GM19239 (cell line): ENCODE results near the gene NECTIN3.

Experiments used
- DNase-seq: peaks from one replicate; pipeline ENCODE4 v3.0.0; 2011; ENCODE audit warnings: low spot score; ENCODE audit not compliant: insufficient read length
- FAIRE-seq: peaks from 2 replicates; lab custom pipeline; 2011; peaks lifted over from hg19 to GRCh38; lab: Jason Lieb, UNC

NECTIN3 gene

DNA sequence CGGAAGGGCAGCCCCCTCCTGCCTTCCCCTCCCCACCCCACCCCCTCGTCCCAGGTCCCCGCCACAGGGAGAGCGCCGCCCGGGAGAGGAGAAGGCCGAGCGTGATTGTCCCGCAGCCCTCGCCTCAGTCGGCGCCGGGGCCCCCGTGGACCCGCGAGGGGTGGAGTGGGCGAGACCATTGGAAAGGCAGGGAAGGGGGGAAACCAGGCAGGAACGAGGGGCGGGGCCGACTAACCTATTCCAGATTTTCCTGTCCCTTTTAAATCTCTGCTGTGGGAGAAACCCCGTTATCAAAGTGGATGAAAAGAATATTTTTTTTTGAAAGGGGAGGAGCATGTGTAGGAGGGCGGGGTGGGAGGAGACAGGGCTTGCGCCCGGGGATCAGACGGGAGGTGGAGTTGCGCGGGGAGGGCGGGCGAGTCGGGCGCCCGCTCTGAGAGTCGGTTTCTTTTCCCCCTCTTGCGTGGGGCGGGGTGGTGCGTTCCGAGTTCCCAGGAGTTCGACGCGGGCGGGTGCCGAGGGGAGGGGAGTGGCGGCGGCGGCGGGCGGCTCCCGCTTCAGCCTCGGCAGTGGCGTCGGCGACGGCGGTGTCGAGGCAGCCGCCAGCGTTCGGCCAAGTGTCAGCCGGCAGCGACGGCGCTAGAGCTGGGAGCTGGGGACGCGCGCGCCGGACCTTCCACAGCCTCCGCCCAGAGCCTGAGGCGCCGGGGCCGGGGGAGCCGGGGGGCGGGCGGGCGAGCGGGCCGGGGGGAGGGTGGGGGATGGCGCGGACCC, at the start of gene NECTIN3:
TSS of gene NECTIN3 (plus strand) at position 560 of the 774 bp plus-strand sequence. CDS start at position 762, 202 bp downstream.
- FAIRE-seq (no peak), DNase-seq (peak; percentile 30)

DNA sequence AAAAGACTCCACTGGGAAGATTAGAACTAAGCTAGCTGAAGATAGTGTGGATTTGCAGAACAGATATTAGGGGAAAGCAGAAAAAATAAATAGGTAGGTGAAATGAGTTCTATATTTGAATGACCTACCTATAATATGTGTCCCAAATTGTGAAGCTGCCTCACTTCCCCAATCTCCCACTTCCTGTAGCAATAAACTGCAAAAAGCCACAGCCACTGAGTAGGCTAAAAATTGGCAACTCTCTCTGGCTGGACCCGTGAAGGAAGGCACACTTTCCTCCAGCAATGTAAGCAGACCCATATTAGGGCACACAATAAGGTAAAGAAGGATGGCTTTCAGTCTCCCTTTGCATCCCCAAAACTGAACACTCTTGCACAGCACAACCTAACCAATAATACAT, 43.7 kb upstream of the NECTIN3 start:
- FAIRE-seq: no peak
- DNase-seq: no peak

- FAIRE-seq (no peak), DNase-seq (no peak)
These were observed 40.1 kb upstream of the NECTIN3 start for GRCh38 chr3:111031538-111031937.

DNA sequence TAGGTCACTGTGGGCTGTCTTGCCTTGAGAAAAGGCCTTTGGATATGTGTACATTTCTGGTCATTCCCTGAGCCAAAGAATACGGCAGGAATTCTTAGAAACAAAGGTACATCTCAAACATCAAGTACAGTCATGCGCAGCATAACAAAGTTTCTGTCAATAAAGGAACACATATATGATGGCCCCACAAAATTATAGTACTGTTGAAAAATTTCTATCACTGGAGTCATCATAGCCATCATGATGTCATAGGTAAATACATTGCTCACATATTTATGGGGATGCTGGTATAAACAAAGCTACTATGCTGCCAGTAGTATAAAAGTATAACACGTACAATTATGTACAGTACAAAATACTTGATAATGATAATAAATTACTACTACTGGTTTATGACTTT, 38.9 kb upstream of the NECTIN3 start:
- no peak for FAIRE-seq
- DNase-seq: no peak

- no peak for FAIRE-seq
- no peak for DNase-seq
These were observed 38.1 kb upstream of the NECTIN3 start for GRCh38 chr3:111033470-111034050.

GRCh38 chr3:111035316-111035715, 36.3 kb upstream of the NECTIN3 start:
- FAIRE-seq (no peak), DNase-seq (no peak)

GRCh38 chr3:111035902-111036301, 35.7 kb upstream of the NECTIN3 start:
- DNase-seq (no peak), FAIRE-seq (no peak)

GRCh38 chr3:111040959-111041358, 30.7 kb upstream of the NECTIN3 start:
- FAIRE-seq (no peak), DNase-seq (no peak)

DNA sequence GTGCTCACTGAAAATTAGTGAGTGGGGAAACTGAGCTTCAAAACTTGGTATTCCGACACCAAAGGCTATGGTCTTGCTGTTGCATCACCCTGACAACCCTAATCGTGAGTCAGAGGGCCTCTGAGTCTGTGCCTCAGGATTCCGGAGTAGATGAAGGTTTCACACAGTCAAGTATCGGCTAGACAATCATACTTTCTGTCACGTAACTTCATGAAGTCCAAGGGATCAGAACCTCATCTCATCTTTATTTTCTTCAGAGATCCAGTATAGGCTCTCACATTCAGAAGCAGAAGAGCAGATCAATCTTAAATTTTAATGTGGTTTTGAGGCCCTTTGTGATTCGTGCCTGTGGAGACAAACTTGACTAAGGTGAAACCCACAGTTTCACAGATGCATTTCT, 26.1 kb upstream of the NECTIN3 start:
- FAIRE-seq (no peak), DNase-seq (no peak)

- DNase-seq (no peak), FAIRE-seq (no peak)
These were observed 24.6 kb upstream of the NECTIN3 start for GRCh38 chr3:111047042-111047441.

DNA sequence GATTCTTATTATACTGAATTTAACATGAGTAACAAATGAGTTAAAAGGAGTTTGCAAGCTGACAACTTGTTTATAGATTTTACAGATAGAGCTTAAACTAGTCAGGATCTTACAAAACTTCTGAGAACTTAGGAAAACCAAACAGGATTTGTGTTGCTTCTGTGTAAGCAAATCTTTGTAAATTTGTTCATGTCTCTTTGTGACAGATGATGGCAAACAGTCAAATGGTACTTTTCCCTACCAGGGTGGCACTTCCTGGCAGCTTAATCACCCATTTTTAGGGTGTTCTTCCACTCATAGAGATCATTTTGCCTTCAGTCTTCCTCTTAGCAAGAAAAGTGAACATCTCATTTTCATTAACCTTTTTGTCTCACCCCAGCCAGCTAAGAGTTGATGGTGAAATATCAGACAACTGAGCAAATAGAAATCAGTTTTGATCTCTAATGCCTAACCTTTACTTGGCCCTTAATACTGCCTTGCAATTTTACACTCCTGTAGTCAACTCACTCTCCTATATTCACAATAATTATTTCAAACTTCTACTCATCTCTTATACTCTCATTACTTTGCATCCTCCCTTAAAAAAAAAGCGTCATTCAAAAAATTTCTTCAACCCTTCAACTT, 23.7 kb upstream of the NECTIN3 start:
- no peak for FAIRE-seq
- no peak for DNase-seq

DNA sequence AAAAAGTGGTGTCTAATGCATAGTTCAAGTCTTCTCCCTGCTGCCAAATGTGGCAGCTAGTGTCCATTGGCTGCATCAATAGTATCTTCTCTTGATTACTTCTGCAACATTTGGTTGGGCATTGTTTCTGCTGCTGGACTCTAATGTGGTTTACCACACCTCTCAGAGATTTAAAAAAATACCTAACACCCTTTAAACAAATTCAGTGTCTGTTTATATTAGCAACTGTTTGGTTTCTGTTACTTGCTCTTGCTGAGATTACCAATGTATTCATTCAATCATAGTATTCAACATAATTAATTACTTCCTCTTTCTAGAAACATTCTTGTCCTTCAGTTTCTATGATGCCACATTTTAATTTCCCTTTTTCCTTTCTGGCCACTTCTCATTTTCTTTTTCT, 20.3 kb upstream of the NECTIN3 start:
- no peak for FAIRE-seq
- no peak for DNase-seq

DNA sequence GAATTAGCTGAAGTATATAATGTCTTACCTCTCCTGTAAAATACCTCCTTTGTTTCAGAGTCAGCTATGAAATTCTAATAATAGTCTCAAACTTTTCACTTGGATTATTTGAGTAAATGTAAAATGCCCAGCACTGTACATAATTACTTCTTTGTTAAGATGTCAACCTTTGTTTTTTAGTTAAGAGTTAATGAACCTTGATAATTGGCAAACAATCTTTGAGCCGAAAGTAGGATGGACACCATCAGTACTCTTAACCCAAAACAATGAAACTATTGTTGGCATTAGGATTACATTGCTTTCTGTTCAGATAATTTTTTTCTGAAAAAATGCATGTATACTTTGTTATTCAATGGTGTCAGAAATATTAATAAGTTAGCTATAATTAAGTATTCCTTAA, 3.0 kb upstream of the NECTIN3 start:
- FAIRE-seq (no peak), DNase-seq (no peak)

DNA sequence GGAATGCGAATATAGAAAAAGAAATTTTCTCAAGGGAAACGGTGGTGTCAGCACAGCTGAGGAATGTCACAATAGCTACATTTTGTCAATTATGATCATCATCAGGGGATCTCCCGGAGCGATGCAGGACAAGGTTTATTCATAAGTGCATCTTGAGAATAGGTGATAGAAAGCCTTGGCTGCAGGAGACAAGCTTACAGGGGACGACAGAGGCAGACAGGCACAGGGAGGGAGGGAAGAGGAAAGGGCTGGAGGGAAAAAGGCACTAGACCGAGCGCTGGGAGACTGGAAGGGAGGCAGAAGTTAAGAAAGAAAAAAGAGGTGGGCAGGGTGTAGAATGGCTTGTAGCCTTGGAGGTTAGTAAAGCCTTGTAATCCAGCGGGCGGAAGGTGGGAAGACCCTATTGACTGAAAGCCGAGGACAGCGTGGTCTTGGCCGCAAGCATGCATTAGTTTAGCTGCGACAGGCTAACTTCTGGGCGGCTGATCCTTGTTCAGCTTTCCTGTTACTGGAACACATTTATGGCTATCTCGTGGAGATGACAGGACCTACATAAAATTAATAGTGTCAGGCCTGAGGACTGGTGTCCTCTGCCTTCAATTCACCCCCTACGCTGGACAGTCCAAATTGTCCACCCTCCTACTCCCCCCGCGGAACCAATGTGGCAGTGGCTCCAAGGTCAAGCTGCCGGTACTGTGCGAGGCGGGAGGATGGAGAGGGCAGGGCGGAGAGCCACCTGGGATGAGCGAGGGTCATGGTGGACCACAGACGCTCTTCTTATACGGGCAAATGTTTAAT, 1.4 kb upstream of the NECTIN3 start:
- FAIRE-seq (no peak), DNase-seq (no peak)

- DNase-seq (no peak), FAIRE-seq (no peak)
These were observed 802 bp upstream of the NECTIN3 start for GRCh38 chr3:111070772-111071256.

GRCh38 chr3:111072031-111072921, 660 bp downstream of the NECTIN3 start:
- no peak for FAIRE-seq
- no peak for DNase-seq

DNA sequence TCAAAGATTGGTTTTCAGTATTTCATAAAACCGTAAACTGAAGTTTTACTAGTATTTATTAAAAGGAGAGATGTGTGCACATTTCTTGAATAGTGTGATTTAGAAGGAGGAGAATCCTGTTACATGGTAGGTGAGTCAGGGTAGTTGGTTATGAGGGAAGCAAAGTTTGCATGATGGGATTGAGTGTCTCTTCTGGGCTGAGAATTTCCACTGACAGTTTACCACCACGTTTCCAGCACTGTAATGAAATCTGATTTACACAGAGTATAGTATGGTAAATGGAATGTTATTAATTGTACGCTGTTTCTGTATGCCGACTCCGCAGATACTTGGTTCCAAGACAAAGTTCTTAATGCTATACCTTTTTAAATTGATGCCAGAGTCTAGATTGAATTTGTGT, 1.6 kb downstream of the NECTIN3 start:
- no peak for DNase-seq
- no peak for FAIRE-seq

DNA sequence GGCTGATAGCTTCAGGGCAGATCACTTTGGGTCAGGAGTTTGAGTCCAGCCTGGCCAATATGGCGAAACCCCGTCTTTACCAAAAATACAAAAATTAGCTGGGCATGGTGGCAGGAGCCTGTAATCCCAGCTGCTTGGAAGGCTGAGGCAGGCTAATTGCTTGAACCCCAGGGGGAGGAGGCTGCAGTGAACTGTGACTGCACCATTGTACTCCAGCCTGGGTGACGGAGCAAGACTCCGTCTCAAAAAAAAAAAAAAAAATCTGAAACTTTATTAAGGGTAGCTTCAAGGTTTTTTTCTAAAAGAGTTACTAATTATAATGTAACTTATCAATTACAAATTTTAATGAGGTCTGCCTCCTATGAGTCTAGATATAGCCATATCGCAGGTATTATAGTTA, 5.1 kb downstream of the NECTIN3 start:
- DNase-seq (no peak), FAIRE-seq (no peak)

- DNase-seq: no peak
- no peak for FAIRE-seq
These were observed 5.8 kb downstream of the NECTIN3 start for GRCh38 chr3:111077369-111077768.

DNA sequence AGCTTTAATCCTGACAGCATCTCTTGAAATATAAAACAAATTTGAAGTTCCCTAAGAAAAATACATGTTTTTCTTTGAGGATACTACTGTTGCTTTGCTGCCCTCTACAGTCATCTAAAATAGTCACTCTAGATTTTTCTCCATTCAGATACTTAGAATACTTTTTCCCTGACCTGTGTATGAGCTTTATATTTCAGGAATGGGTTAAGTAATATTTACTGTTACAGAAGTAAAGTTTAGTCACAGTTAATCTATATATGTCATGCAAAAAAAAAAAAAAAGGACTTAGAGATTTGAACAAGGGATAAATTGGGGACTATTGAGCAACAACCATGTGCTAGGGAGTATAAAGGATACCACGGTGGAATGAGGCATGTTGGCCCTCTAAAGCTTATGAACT, 8.8 kb downstream of the NECTIN3 start:
- DNase-seq (no peak), FAIRE-seq (no peak)
